ENCODE data around the gene SOD2. TPM values are rescaled to one million over a fixed set of nuclear protein-coding genes. Genes with fewer than 3 reads are reported as not detected.

The SOD2 gene
- total RNA-seq, 1 experiment from 2014 or later = 80.5 TPM

GRCh38 chr6:159687341-159687740, 5.7 kb downstream of the SOD2 start:
- H2BK15ac ChIP-seq (ENCODE audit: low read depth, low read length) = no peak overlapping the region
- H3K14ac ChIP-seq (ENCODE audit: insufficient read depth, low read length) = no peak overlapping the region
- H4K5ac ChIP-seq (ENCODE audit: insufficient read length, low read depth, low read length) = no peak overlapping the region
- no peak overlapping the region for H4K91ac ChIP-seq (ENCODE audit: insufficient read length, low read depth, low read length)
- H2AFZ ChIP-seq (ENCODE audit: low read length) = no peak overlapping the region
- no peak overlapping the region for H2BK20ac ChIP-seq (ENCODE audit: low read depth, low read length, poor library complexity, severe bottlenecking)
- no peaks in the 10 kb centered on the region for H4K20me1 ChIP-seq (ENCODE audit: control insufficient read depth, insufficient read depth, insufficient read length)
- no peak for TF ChIP-seq CTCF (conservative IDR thresholded peaks at IDR 0.05)
- H2AK5ac ChIP-seq (ENCODE audit: insufficient read length, low read length) = no peak overlapping the region
- peaks cover 31 to 66% (median 62%) of the 10 kb centered on the region in 3 experiments for H3K36me3 Mint-ChIP-seq (ENCODE audit: insufficient read depth in 1 of 3, low read depth in 3 of 3)
- no peak overlapping the region for H3T11ph ChIP-seq (ENCODE audit: low read length)
- H3K27ac Mint-ChIP-seq = no peak overlapping the region
- H3K23me2 ChIP-seq (ENCODE audit: insufficient read length, low read depth, low read length, poor library complexity, severe bottlenecking) = peaks cover 3% of the 10 kb centered on the region
- no peaks in the 10 kb centered on the region for H3K27me3 ChIP-seq (ENCODE audit: insufficient read depth, low read length)
- H3K9me3 ChIP-seq (ENCODE audit: control insufficient read depth, low read depth, low read length) = no peaks in the 10 kb centered on the region
- H3K9me3 Mint-ChIP-seq = no peaks in the 10 kb centered on the region
- no peak overlapping the region for H3K4me3 Mint-ChIP-seq
- no peak overlapping the region for H2BK12ac ChIP-seq (ENCODE audit: insufficient read length, low read depth, low read length)
- H4K8ac ChIP-seq (replicated peaks; ENCODE audit: insufficient read length, low read depth, low read length) = no peak overlapping the region
- H3K4me2 ChIP-seq (ENCODE audit: insufficient read depth, insufficient read length, low read length) = no peak overlapping the region
- H3K4ac ChIP-seq (ENCODE audit: low read depth, low read length) = no peak overlapping the region
- H3K18ac ChIP-seq (ENCODE audit: insufficient read length, low read depth, low read length) = no peak overlapping the region
- H3K79me1 ChIP-seq (ENCODE audit: insufficient read depth, low read depth, low read length, poor library complexity, severe bottlenecking) = no peaks in the 10 kb centered on the region
- no peaks in the 10 kb centered on the region for H3K27me3 Mint-ChIP-seq (ENCODE audit: low read depth)
- H3K27ac ChIP-seq (ENCODE audit: insufficient read length, low read depth, low read length) = no peak overlapping the region
- H3K56ac ChIP-seq (ENCODE audit: insufficient read length, low read depth, low read length) = no peak overlapping the region
- H3K4me1 ChIP-seq (ENCODE audit: insufficient read depth, low read length) = no peaks in the 10 kb centered on the region
- peaks cover 12 to 15% of the 10 kb centered on the region in 2 experiments for H3K4me1 Mint-ChIP-seq
- no peak for DNase-seq
- no CpG with 5 or more reads among the region's 9 CpGs for WGBS (ENCODE audit: extremely low coverage, insufficient read length, low lambda C conversion rate)
- H3K79me2 ChIP-seq (ENCODE audit: insufficient read depth, low read length) = no peaks in the 10 kb centered on the region; the same call in 1 of the 2 replicates
- no peak overlapping the region for H3K23ac ChIP-seq (ENCODE audit: insufficient read length, low read depth, low read length)
- no peak overlapping the region for H3K9ac ChIP-seq (ENCODE audit: extremely low read depth, insufficient read length, low read length)
- H2BK120ac ChIP-seq (ENCODE audit: low read depth, low read length, poor library complexity, severe bottlenecking) = no peak overlapping the region
- no peak overlapping the region for H2BK5ac ChIP-seq (ENCODE audit: insufficient read length, low read length)

Data from H9 (cell line).